B cell (primary cell): ENCODE measurements around the gene HOXC13. TPM values are rescaled to one million over a fixed set of nuclear protein-coding genes. Genes with fewer than 3 reads are reported as not detected.

Experiments used
- ATAC-seq: fragments of 200-7000 bp; cut with Tn5 transposase; one replicate; pipeline ENCODE4 v1.10.0; 2021; ENCODE audit warnings: low read depth, mild to moderate bottlenecking, moderate number of reproducible peaks, moderate library complexity
- CTCF ChIA-PET: fragments of 350-600 bp; sonication (Branson Sonifier 250); formaldehyde crosslinking; loops from one replicate; lab custom pipeline; 2021; ENCODE audit warnings: antibody characterized with exemption, inconsistent platforms; lab: Charles Lee
- POLR2A ChIA-PET: fragments of 350-600 bp; sonication (Branson Sonifier 250); formaldehyde crosslinking; loops from one replicate; lab custom pipeline; 2021; ENCODE audit warnings: antibody characterized with exemption; lab: Charles Lee
- DNase-seq: peaks from one replicate; pipeline ENCODE4 v3.0.0; 2013
- H2AFZ ChIP-seq: 2 replicates; pipeline ENCODE4 v1.6.1; 2012; ENCODE audit warnings: mild to moderate bottlenecking, low read depth, low read length; ENCODE audit not compliant: insufficient read depth, poor library complexity, severe bottlenecking
- H3K27ac ChIP-seq, 2 donors: 1 replicate in 1 of 2; 2 replicates in 1 of 2; pipeline ENCODE4 v1.5.1; 2012 to 2013; ENCODE audit warnings: low read length in 2 of 2, mild to moderate bottlenecking in 2 of 2, moderate library complexity in 1 of 2
- H3K27me3 ChIP-seq, 4 experiments: fragments of 200-600 bp in 1 of 4; sonication (generic) in 1 of 4; replicated peaks in 1 of 4; 1 replicate in 2 of 4; 2 replicates in 2 of 4; pipeline versions ENCODE4 v1.6.1 to v1.7.0; 2013 to 2016; ENCODE audit warnings: low read length in 3 of 4, mild to moderate bottlenecking in 2 of 4, mixed read lengths in 1 of 4, moderate library complexity in 1 of 4; ENCODE audit not compliant: insufficient read depth in 4 of 4, control insufficient read depth in 3 of 4; ENCODE audit errors: control extremely low read depth in 1 of 4
- H3K36me3 ChIP-seq, 2 experiments: replicated peaks in 1 of 2; 1 replicate in 1 of 2; 2 replicates in 1 of 2; pipeline versions ENCODE4 v1.6.1 to v1.7.1; 2013; ENCODE audit warnings: low read length in 1 of 2; ENCODE audit not compliant: insufficient read depth in 2 of 2, control insufficient read depth in 1 of 2; ENCODE audit errors: control extremely low read depth in 1 of 2, extremely low read depth in 1 of 2
- H3K4me1 ChIP-seq, 2 donors: fragments of 200-600 bp in 1 of 2; sonication (generic) in 1 of 2; 1 replicate in 1 of 2; 2 replicates in 1 of 2; pipeline versions ENCODE4 v1.5.1 to v1.6.1; 2013 to 2017; ENCODE audit warnings: low read length in 2 of 2; ENCODE audit not compliant: control insufficient read depth in 2 of 2, insufficient read depth in 2 of 2
- H3K4me2 ChIP-seq: replicated peaks from 2 replicates; pipeline ENCODE3; 2012; ENCODE audit warnings: mild to moderate bottlenecking, low read depth, low read length; ENCODE audit not compliant: poor library complexity, severe bottlenecking
- H3K4me3 ChIP-seq, 5 experiments: fragments of 200-600 bp in 1 of 5; sonication (generic) in 1 of 5; 1 replicate in 3 of 5; 2 replicates in 2 of 5; pipeline versions ENCODE4 v1.5.1 to v1.7.0; 2011 to 2016; ENCODE audit warnings: low read length in 4 of 5, mild to moderate bottlenecking in 4 of 5, low read depth in 2 of 5, control low read depth in 1 of 5, moderate library complexity in 1 of 5; ENCODE audit not compliant: insufficient read depth in 1 of 5; ENCODE audit errors: control extremely low read depth in 1 of 5, extremely low read depth in 1 of 5
- H3K79me2 ChIP-seq: fragments of 200-600 bp; sonication (generic); one replicate; pipeline ENCODE4 v1.6.0; 2016; ENCODE audit warnings: low read length; ENCODE audit not compliant: control insufficient read depth, insufficient read depth
- H3K9ac ChIP-seq: fragments of 200-600 bp; sonication (generic); 2 replicates; pipeline ENCODE4 v1.6.1; 2017; ENCODE audit warnings: mild to moderate bottlenecking, low read length, moderate library complexity
- H3K9me3 ChIP-seq, 3 donors: one replicate each; pipeline versions ENCODE4 v1.6.1 to v1.7.1; 2013; ENCODE audit warnings: low read length in 2 of 3; ENCODE audit not compliant: control insufficient read depth in 2 of 3, insufficient read depth in 1 of 3; ENCODE audit errors: control extremely low read depth in 1 of 3
- H4K20me1 ChIP-seq: 2 replicates; pipeline ENCODE4 v1.6.0; 2012; ENCODE audit warnings: mild to moderate bottlenecking, low read length; ENCODE audit not compliant: insufficient read depth, control insufficient read depth, poor library complexity, severe bottlenecking
- H3K27ac Mint-ChIP-seq: one replicate; pipeline ENCODE4 v1.8.0; 2021; ENCODE audit warnings: mixed read lengths
- H3K27me3 Mint-ChIP-seq: one replicate; pipeline ENCODE4 v1.8.0; 2021; ENCODE audit warnings: mixed read lengths
- H3K4me1 Mint-ChIP-seq: one replicate; pipeline ENCODE4 v1.8.0; 2021; ENCODE audit warnings: mixed read lengths
- H3K4me3 Mint-ChIP-seq: one replicate; pipeline ENCODE4 v1.8.0; 2021; ENCODE audit warnings: mixed read lengths
- H3K9me3 Mint-ChIP-seq: one replicate; pipeline ENCODE4 v1.8.0; 2022; ENCODE audit warnings: mixed read lengths; ENCODE audit not compliant: insufficient read depth
- EZH2 ChIP-seq: IDR thresholded peaks from 2 replicates; pipeline ENCODE4 v1.6.1; 2012; ENCODE audit warnings: borderline replicate concordance, low read depth, mild to moderate bottlenecking, moderate library complexity, low read length; ENCODE audit not compliant: insufficient read depth, poor library complexity, severe bottlenecking
- WGBS: methylation state at CpG from one replicate; pipeline ENCODE4 v1.1.5; 2013; ENCODE audit warnings: missing lambda C conversion rate; ENCODE audit not compliant: insufficient coverage; 5-methylcytosine and 5-hydroxymethylcytosine counted together
- intact Hi-C: fragments of 100-400 bp; cut with micrococcal nuclease; formaldehyde crosslinking; loops from one replicate; pipeline ENCODE4 v1.10.0; 2022
- polyA plus RNA-seq: library from polyadenylated mRNA; depleted of rRNA; stranded (reverse); fragments of >200 nt; gene quantifications from 2 replicates; pipeline ENCODE4 v1.2.3, GENCODE V29; 2012
- total RNA-seq, 2 donors: library from RNA; stranded (reverse); fragments of 120-200 nt in 1 of 2; gene quantifications; 1 replicate in 1 of 2; 2 replicates in 1 of 2; pipeline versions ENCODE4 v1.2.3 to v1.2.4, GENCODE V29; 2013 to 2022
- TF ChIP-seq, protein P1 (sequence below): fragments of 200-600 bp; IDR thresholded peaks from one replicate; pipeline ENCODE4 v1.8.0; 2022; ENCODE audit warnings: antibody characterized with exemption, mild to moderate bottlenecking

The HOXC13 gene
- total and polyA plus RNA-seq, 2 donors (not counting 1 experiment from before 2014, with no cell fraction given) = not detected

DNA sequence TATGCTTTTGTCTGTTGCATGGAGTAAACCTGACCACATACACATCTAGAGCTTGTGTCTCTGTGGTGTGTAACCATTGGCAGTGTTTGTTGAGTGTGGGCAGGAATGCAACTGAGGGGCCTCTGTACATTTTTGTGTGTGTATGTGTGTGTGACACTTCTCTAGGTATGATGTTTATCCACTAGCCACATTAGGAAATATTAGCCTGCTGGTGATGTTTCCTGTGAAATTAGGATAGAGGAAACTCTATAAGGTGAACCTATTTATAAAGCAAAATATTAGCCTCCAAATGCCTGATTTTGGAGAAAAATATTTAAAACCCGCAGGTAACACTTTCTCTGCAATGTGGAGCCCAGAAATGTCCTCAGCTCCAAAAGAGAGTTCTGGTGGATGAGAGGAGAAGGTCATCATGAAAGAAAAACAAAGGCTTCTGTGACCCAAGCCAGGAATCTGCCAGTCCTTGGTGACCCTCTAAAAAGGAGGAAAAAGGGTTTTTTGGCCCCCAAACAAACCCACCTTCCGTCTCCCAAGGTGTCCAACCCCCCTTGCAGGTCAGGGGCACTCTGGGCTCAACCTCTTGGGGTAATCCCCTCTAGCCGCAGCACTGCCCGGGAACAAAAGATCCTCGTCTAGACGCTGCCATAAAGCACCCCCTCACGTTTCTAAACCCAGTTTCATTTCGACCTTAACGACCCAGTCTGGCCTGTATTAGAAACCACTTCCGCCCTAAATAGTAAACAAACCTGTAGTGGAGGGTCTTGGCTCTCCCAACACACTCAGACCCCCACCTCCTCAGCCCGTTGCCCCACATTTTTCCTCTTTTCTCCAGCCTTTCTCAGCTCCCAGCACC, 39.2 kb downstream of the HOXC13 start:
- no peak overlapping the region for H3K9ac ChIP-seq

More for the DNA sequence above, 39.2 kb downstream of the HOXC13 start:
- peaks cover 25 to 41% of the 10 kb centered on the region in 2 donors for H3K4me1 ChIP-seq
- H3K79me2 ChIP-seq = no peaks in the 10 kb centered on the region
- Mint-ChIP-seq H3K27ac (no peak overlapping the region), H3K27me3 (peaks cover 82% of the 10 kb centered on the region), H3K4me1 (peaks cover 21% of the 10 kb centered on the region), H3K4me3 (no peak overlapping the region), H3K9me3 (peaks cover 2% of the 10 kb centered on the region)
- no peak overlapping the region for H3K4me2 ChIP-seq
- WGBS = 9% methylated on average over 10 of the region's 11 CpGs
- H3K9me3 ChIP-seq = peaks cover 0 to 78% (median 9%) of the 10 kb centered on the region in 3 donors
- no peak overlapping the region for H2AFZ ChIP-seq
- ChIA-PET CTCF (no interaction called here), POLR2A (interaction anchor here (0.6 kb wide), 1 partner anchor 15 kb away, joined by 12 read pairs; no protein-coding TSS in a partner anchor)
- intact Hi-C loops = loop anchor here (5.0 kb wide), 1 partner anchor 34 kb away; no protein-coding TSS in a partner anchor
- H3K36me3 ChIP-seq = no peaks in the 10 kb centered on the region
- ATAC-seq = no peak
- no peaks in the 10 kb centered on the region for H4K20me1 ChIP-seq
- TF ChIP-seq, protein P1, sequence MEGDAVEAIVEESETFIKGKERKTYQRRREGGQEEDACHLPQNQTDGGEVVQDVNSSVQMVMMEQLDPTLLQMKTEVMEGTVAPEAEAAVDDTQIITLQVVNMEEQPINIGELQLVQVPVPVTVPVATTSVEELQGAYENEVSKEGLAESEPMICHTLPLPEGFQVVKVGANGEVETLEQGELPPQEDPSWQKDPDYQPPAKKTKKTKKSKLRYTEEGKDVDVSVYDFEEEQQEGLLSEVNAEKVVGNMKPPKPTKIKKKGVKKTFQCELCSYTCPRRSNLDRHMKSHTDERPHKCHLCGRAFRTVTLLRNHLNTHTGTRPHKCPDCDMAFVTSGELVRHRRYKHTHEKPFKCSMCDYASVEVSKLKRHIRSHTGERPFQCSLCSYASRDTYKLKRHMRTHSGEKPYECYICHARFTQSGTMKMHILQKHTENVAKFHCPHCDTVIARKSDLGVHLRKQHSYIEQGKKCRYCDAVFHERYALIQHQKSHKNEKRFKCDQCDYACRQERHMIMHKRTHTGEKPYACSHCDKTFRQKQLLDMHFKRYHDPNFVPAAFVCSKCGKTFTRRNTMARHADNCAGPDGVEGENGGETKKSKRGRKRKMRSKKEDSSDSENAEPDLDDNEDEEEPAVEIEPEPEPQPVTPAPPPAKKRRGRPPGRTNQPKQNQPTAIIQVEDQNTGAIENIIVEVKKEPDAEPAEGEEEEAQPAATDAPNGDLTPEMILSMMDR = no peak
- no peak for TF ChIP-seq EZH2
- no peak overlapping the region for H3K27ac ChIP-seq
- no peak overlapping the region for H3K4me3 ChIP-seq
- no peak for DNase-seq
- H3K27me3 ChIP-seq = peaks cover 0 to 97% (median 85%) of the 10 kb centered on the region in 4 experiments
